ENCODE data around the gene ITGB1.
A peak's percentile ranks its signal among the peaks of the same experiment; 100 is the strongest.
"Not testable (repeated sequence)": the region's sequence is repeated elsewhere in the genome, so short reads cannot be mapped to it uniquely, and the experiment has no call there.

ITGB1 gene

GRCh38 chr10:32932225-32932729 is 25.8 kb downstream of the ITGB1 start:
- no peak for DNase-seq

GRCh38 chr10:32931593-32931992 is 26.4 kb downstream of the ITGB1 start:
- DNase-seq = no peak

GRCh38 chr10:32930036-32930435 is 28.0 kb downstream of the ITGB1 start:
- no peak for DNase-seq

- no peak for DNase-seq
Measured at GRCh38 chr10:32929634-32930033, 28.4 kb downstream of the ITGB1 start.

GRCh38 chr10:32927750-32928149 is 30.3 kb downstream of the ITGB1 start:
- no peak for DNase-seq

GRCh38 chr10:32923849-32924248 is 34.2 kb downstream of the ITGB1 start:
- no peak for DNase-seq

- DNase-seq = no peak
Measured at GRCh38 chr10:32923134-32923533, 34.9 kb downstream of the ITGB1 start.

GRCh38 chr10:32922170-32922569 is 35.9 kb downstream of the ITGB1 start:
- no peak for DNase-seq

GRCh38 chr10:32917817-32918216 is 40.2 kb downstream of the ITGB1 start:
- not testable (repeated sequence) for DNase-seq

- DNase-seq = peak in 1 of 2 donors; percentile 30
Measured at GRCh38 chr10:32911285-32912016, 46.6 kb downstream of the ITGB1 start.

- not testable (repeated sequence) for DNase-seq
Measured at GRCh38 chr10:32909970-32910369, 48.1 kb downstream of the ITGB1 start.

- no peak for DNase-seq
Measured at GRCh38 chr10:32909456-32909855, 48.6 kb downstream of the ITGB1 start.

- DNase-seq = no peak
Measured at GRCh38 chr10:32906595-32906994, 51.4 kb downstream of the ITGB1 start.

- DNase-seq = no peak
Measured at GRCh38 chr10:32905466-32905865, 52.6 kb downstream of the ITGB1 start.

- DNase-seq = no peak
Measured at GRCh38 chr10:32901815-32902214, 56.2 kb downstream of the ITGB1 start.

GRCh38 chr10:32895200-32895968 is 62.6 kb downstream of the ITGB1 start:
- not testable (repeated sequence) for DNase-seq

- DNase-seq = no peak
Measured at GRCh38 chr10:32893916-32894664, 63.9 kb downstream of the ITGB1 start.

GRCh38 chr10:32893434-32893833 is 64.6 kb downstream of the ITGB1 start:
- DNase-seq = no peak

GRCh38 chr10:32891261-32891660 is 66.8 kb downstream of the ITGB1 start:
- no peak for DNase-seq

GRCh38 chr10:32890444-32890843 is 67.6 kb downstream of the ITGB1 start:
- DNase-seq = no peak

- DNase-seq = no peak
Measured at GRCh38 chr10:32889631-32890212, 68.3 kb downstream of the ITGB1 start.

- DNase-seq = no peak
Measured at GRCh38 chr10:32888161-32888927, 69.7 kb downstream of the ITGB1 start.

Measured in inflammatory macrophage (primary cell).